Natural killer cell treated with Interleukin-12 subunit alpha and Interleukin-12 subunit beta and Interleukin-15 and Interleukin-18, amount 100 ng/mL, for 72 hours (primary cell): ENCODE results near the gene EVA1C. TPM values are rescaled to one million over a fixed set of nuclear protein-coding genes. Genes with fewer than 3 reads are reported as not detected.
A peak's percentile ranks its signal among the peaks of the same experiment; 100 is the strongest.

Experiments used
- ATAC-seq, 2 donors: fragments of 150-1000 bp; cut with Tn5 transposase in 1 of 2; sonication (Bioruptor Pico), chemical (Tn5 transposase) in 1 of 2; 2 replicates each; pipeline ENCODE4 v1.10.0; 2021
- DNase-seq: peaks from one replicate; pipeline ENCODE4 v3.0.0; 2022; ENCODE audit warnings: low spot score
- H3K27ac Mint-ChIP-seq, 2 donors: 1 replicate in 1 of 2; 2 replicates in 1 of 2; pipeline ENCODE4 v1.8.0; 2022; ENCODE audit warnings: mixed read lengths in 2 of 2, mild to moderate bottlenecking in 1 of 2, moderate library complexity in 1 of 2
- H3K27me3 Mint-ChIP-seq, 2 donors: 1 replicate in 1 of 2; 2 replicates in 1 of 2; pipeline ENCODE4 v1.8.0; 2022; ENCODE audit warnings: mixed read lengths in 2 of 2
- H3K36me3 Mint-ChIP-seq: one replicate; pipeline ENCODE4 v1.8.0; 2022; ENCODE audit warnings: mixed read lengths
- H3K4me1 Mint-ChIP-seq, 2 donors: 1 replicate in 1 of 2; 2 replicates in 1 of 2; pipeline ENCODE4 v1.8.0; 2022; ENCODE audit warnings: low read depth in 2 of 2, mixed read lengths in 2 of 2, mild to moderate bottlenecking in 1 of 2
- H3K4me3 Mint-ChIP-seq: one replicate; pipeline ENCODE4 v1.8.0; 2022; ENCODE audit warnings: mixed read lengths
- H3K9me3 Mint-ChIP-seq: 2 replicates; pipeline ENCODE4 v1.8.0; 2022; ENCODE audit warnings: mixed read lengths
- total RNA-seq, 2 donors: library from RNA; stranded (reverse); gene quantifications; one replicate each; pipeline ENCODE4 v1.2.3, GENCODE V29; 2022

Gene EVA1C
- total RNA-seq, 2 donors from 2014 or later: 1.2 to 4.7 TPM

DNA sequence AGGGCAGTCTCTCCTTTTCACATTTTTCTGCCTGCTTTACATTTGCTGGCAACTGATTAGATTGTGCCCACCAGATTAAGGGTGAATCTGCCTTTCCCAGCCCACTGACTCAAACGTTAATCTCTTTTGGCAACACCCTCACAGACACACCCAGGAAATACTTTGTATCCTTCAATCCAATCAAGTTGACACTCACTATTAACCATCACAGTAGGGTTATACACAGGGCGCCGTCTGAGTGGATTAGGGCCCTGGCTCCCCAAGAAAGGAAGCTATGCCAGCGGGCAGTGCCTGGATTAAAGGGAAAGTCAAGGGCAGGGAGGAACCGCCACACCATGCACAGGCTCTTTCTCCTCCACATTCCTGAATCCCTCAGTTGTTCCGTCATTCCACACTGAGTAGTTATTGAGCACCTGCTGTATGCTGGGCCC lies 56.2 kb downstream of the EVA1C start:
- no peak overlapping the region for H3K27ac Mint-ChIP-seq
- no peak for ATAC-seq
- no peaks in the 10 kb centered on the region for H3K36me3 Mint-ChIP-seq
- H3K9me3 Mint-ChIP-seq: no peaks in the 10 kb centered on the region
- H3K4me3 Mint-ChIP-seq: no peak overlapping the region
- no peaks in the 10 kb centered on the region for H3K27me3 Mint-ChIP-seq
- H3K4me1 Mint-ChIP-seq: no peaks in the 10 kb centered on the region
- DNase-seq: no peak

DNA sequence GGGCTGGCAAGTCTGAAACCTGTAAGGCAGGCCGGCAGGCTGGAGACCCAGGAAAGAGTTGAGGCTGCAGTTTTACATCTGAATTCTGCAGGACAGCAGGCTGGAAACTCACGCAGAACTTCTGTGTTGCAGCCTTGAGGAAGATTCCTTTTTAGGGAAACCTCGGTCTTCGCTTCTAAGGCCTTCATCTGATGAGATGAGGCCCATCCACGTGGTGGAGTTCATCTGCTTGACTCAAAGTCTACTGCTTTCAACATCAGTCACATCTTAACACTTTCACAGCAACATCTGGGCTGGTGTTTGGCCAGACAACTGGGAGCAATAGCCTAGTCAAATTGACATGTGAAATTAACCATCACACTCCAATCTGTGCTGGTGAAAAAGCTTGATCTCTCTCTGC lies 57.1 kb downstream of the EVA1C start:
- Mint-ChIP-seq H3K4me1 (no peaks in the 10 kb centered on the region), H3K36me3 (no peaks in the 10 kb centered on the region), H3K4me3 (no peak overlapping the region), H3K27me3 (no peaks in the 10 kb centered on the region), H3K27ac (no peak overlapping the region), H3K9me3 (no peaks in the 10 kb centered on the region)
- no peak for DNase-seq
- ATAC-seq: no peak

DNA sequence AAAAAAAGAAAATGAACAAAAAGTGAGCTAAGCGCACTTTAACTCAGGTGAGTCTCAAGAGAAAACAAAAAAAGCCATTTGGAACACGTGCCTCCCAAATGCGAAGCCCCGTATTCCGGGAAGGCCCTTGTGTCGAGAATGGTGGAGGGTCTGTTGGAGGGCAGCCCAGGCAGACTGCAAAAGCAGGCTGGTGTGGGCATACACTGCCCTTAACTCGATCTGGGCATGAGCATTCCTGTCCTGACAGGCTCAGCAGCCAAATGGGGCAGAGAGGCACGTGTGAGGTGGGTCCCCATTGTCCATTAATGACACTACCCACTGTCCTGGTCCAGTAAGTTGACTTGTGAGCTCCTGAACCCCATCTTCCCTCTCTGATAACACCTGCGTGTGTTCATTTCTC lies 57.7 kb downstream of the EVA1C start:
- no peaks in the 10 kb centered on the region for H3K4me1 Mint-ChIP-seq
- H3K4me3 Mint-ChIP-seq: no peak overlapping the region
- no peaks in the 10 kb centered on the region for H3K36me3 Mint-ChIP-seq
- ATAC-seq (no peak), DNase-seq (no peak)
- no peak overlapping the region for H3K27ac Mint-ChIP-seq
- H3K9me3 Mint-ChIP-seq: no peaks in the 10 kb centered on the region
- H3K27me3 Mint-ChIP-seq: no peaks in the 10 kb centered on the region

DNA sequence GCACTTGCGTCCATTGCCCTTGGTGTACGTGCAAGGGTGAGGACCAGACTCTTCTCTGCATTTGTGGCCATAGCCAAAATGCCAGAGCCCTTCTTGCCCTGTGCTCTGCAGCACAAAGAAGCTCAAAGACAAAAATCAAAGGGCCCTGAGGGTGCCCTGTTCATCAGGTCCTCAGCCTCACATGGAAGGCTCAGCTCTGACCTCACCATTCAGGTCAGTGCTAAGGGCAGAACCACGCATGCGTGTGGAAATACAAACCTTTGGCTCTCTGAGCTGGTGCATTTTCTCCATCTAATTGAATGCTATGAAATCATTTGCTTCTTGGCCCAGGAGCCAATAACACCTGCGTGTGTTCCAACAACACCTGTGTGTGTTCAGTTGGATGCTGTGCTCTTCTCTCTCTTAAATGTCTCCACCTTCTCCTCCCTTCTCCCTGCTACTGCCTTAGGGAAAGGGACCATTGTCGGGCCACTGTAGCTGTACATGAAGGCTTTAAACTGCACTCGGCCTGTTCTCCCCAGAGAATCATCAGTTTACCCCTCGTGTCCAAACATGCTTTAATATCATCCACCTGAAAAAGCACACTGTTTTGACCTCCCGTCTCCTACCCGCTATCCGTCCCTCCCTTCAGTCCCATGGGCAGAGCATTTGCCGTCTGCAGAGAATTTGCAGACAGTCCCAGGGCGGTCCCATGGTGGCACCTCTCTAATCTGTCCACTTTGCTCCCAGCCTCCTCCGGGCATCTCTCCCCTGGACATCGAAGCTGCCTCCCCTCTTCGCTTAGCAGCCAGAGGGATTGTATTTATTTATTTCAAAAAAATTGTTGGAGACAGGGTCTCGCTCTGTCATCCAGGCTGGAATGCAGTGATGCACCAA lies 60.6 kb downstream of the EVA1C start:
- no peak overlapping the region for H3K4me3 Mint-ChIP-seq
- H3K36me3 Mint-ChIP-seq: no peaks in the 10 kb centered on the region
- no peaks in the 10 kb centered on the region for H3K4me1 Mint-ChIP-seq
- ATAC-seq (no peak), DNase-seq (no peak)
- no peaks in the 10 kb centered on the region for H3K9me3 Mint-ChIP-seq
- no peaks in the 10 kb centered on the region for H3K27me3 Mint-ChIP-seq
- no peak overlapping the region for H3K27ac Mint-ChIP-seq

DNA sequence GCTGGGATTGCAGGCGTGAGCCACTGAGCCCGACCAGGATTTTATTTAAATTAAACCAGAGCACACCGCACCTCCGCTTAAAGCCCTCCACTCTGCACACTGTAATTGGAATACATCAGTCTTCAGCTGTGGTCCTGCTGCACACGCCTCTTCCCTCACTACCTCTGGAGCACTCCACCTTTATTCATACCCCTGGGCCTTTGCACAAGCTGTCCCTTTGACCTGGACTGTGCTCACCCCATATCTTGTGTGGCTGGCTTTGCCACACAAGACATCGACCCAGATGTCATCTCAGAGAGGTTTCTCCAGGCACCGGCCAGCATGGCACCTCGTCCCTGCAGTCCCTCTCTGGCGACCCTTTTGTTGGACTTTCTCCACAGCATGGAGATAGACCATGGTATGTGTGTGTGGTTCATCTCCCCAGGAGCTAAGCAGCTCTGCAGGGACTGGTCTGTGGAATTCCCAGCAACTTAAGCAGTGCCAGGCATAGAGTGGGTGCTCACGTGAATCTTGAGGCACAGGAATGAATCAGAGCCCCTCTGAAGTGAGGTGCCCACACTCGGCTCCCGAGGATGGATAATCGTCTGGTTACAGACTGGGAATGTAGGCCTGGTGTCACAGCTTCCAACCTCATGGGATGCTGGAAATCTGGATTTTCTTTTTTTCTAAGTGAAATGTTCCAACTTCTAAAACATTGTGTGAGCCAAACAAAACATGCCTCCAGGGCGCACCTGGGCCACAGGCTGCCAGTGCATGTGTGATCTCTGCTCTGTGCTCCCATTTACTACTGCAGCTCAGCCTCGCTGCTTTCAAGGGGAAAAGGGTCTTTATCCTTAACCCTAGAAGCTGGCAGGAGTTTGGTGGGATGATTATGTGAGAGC lies 61.9 kb downstream of the EVA1C start:
- Mint-ChIP-seq H3K27ac (peak overlapping the region in 1 of 2 donors; percentile 39), H3K36me3 (no peaks in the 10 kb centered on the region), H3K9me3 (no peaks in the 10 kb centered on the region), H3K4me3 (no peak overlapping the region), H3K27me3 (no peaks in the 10 kb centered on the region), H3K4me1 (peaks cover 0 to 7% of the 10 kb centered on the region in 2 donors)
- ATAC-seq (no peak), DNase-seq (no peak)

DNA sequence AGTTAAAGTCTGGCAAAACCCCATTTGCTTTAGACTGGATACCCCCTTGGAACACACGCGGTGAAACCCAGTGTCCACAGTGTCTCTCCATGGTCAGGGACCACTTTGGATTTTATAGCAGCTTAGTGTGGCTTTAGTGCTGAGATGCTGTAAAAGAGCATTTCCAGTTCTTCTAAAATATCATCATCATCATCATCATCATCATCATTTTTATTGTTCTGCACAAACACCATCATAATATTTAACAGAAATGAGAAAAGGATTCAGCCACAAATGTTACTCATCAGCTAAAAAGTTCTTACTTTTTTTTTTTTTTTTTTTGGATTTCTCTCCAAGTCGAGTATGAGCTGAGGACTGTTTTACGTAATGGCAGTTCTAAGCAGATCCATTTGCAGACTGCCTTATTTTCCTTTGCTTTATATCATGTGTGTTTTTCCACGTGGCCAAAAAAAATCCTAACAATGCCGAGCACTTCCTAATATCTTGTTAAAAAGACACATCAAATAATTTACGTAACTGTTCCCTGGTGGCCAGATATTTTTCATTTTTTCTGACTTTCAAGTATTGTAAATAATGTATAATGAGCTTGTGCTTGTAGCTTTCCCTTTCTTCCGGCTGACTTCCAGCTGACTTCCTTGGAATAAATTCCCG lies 62.8 kb downstream of the EVA1C start:
- no peaks in the 10 kb centered on the region for H3K27me3 Mint-ChIP-seq
- H3K4me3 Mint-ChIP-seq: no peak overlapping the region
- no peak for DNase-seq
- no peak for ATAC-seq
- H3K9me3 Mint-ChIP-seq: no peaks in the 10 kb centered on the region
- no peak overlapping the region for H3K27ac Mint-ChIP-seq
- H3K4me1 Mint-ChIP-seq: peaks cover 0 to 8% of the 10 kb centered on the region in 2 donors
- H3K36me3 Mint-ChIP-seq: no peaks in the 10 kb centered on the region

DNA sequence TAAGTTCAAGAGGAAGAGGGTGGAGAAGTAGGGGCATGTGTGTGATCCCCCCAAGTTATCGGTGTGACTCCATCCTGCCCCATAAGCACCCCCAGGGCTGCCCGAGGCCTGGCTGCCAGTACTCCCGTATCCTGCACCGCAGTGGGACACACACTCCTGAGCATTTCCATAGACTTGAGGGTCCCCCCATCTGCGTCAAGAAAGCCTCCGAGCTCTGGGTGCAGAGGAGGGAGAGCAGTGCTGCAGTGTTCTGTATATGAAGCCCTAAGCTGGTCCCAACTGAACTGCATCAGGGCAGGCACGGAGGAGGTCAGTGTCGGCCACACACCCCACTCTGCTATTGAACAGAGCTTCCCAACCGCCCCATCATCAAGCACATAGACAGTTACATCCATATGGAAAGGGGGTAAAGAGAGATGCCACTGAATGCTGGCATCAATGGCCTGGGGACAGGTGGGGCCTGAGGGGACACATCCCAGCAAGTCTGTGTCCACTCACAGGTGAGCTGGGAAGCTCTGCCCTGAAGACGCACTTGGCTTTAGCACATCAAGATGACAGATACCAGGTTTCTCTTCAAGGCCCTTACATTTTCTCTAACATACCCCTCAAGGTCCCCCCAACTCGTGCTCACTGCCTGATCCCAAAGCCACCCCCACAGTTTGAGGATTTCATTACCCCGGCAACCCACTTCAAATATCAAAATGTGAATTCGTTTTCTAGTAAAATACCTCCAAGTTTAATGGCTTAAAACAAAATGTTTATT lies 64.3 kb downstream of the EVA1C start:
- H3K9me3 Mint-ChIP-seq: no peaks in the 10 kb centered on the region
- ATAC-seq (no peak), DNase-seq (no peak)
- no peak overlapping the region for H3K4me3 Mint-ChIP-seq
- H3K4me1 Mint-ChIP-seq: peaks cover 2 to 11% of the 10 kb centered on the region in 2 donors
- H3K27me3 Mint-ChIP-seq: no peaks in the 10 kb centered on the region
- H3K27ac Mint-ChIP-seq: no peak overlapping the region
- H3K36me3 Mint-ChIP-seq: no peaks in the 10 kb centered on the region

DNA sequence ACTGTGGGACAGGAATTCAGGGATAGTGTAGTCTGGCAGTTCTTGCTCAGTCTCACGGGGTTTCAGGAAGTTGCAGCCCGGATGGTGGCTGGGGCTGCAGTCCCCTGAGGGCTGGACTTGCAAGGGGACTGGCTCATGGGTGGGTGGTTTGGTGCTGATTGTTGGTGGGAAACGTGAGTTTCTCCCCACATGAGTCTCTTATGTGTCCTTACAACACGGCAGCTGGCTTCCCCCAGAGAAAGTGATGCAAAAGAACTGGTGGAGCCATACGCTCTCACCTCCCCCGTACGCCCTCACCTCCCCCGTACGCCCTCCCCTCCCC lies 64.9 kb downstream of the EVA1C start:
- no peak for ATAC-seq
- Mint-ChIP-seq H3K4me3 (no peak overlapping the region), H3K9me3 (no peaks in the 10 kb centered on the region), H3K4me1 (peaks cover 7 to 17% of the 10 kb centered on the region in 2 donors), H3K27ac (no peak overlapping the region), H3K36me3 (no peaks in the 10 kb centered on the region), H3K27me3 (no peaks in the 10 kb centered on the region)
- DNase-seq: no peak

DNA sequence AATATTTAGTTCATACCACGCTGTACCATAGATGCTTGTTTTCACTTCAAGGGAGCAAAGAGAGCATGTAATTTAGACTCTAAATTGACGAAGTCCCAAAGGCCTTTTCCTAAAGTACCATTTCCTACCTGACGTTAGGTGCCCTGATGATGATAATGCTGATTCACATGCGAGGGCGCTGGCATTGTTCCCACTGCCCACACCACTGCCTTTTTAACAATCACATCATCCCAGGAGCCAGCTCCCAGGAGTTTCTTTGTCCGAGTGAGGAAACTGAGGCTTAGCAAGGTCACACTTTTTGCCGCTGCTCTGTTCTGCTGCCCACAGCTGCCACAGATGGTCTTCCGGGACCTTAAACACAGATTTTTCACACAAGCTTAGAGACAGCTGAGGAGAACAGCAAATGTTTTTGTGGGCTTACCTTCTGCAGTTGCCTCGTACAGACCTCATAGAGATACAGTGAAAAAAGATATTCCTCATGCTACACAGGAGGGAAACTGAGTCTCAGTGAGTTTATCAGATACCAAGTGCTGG lies 69.4 kb downstream of the EVA1C start:
- Mint-ChIP-seq H3K27me3 (no peaks in the 10 kb centered on the region), H3K36me3 (peaks cover 5% of the 10 kb centered on the region), H3K4me1 (peaks cover 22 to 34% of the 10 kb centered on the region in 2 donors), H3K27ac (peak overlapping the region in 1 of 2 donors; percentile 43), H3K9me3 (no peaks in the 10 kb centered on the region), H3K4me3 (no peak overlapping the region)
- no peak for ATAC-seq
- no peak for DNase-seq

DNA sequence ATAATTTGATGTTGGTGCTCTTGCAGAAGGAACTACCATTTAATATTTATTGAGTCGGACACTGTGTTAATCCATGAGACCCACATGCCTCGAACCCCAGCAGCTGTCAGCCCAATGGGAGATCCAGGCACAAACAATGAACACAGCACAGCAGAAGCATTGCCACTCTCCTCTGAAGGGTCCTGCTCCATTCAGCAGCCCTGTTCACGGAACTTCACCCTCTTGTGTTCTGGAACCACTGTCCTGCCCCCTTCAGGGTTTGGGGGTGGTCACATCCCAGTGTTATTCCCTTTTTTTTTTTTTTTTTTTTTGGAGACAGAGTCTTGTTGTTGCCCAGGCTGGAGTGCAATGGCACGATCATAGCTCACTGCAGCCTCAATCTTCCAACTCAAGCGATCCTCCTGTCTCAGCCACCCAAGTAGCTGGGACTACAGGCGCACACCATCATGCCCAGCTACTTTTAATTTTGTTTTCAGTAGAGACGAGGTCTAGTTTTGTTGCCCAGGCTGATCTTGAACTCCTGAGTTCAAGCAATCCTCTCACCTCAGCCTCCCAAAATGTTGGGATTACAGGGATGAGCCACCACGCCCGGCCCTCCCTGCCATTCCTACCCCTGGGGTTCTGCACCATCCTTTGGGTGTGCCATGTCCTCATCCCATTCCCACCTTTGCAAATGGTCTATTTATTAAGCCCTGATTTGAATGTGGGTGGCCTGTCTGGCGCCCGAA lies 70.2 kb downstream of the EVA1C start:
- peaks cover 5% of the 10 kb centered on the region for H3K36me3 Mint-ChIP-seq
- H3K4me1 Mint-ChIP-seq: peaks cover 22 to 34% of the 10 kb centered on the region in 2 donors
- no peaks in the 10 kb centered on the region for H3K9me3 Mint-ChIP-seq
- peak overlapping the region in 1 of 2 donors; percentile 43 for H3K27ac Mint-ChIP-seq
- H3K4me3 Mint-ChIP-seq: no peak overlapping the region
- H3K27me3 Mint-ChIP-seq: no peaks in the 10 kb centered on the region
- DNase-seq (no peak), ATAC-seq (no peak)

DNA sequence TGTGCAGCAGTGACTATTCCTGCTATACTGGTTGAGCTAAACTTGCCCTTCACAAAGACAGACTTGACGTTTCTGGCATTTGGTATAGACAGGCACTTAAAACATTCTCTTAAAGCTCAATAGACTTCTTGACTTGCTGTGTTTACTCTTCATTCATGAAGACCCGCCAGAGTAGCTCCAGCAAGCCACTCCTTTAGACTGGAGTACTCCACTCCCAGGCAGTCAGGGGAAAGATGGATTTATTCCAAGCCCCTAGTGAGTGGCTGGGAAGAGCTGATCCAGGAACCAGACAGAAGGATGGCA lies 70.7 kb downstream of the EVA1C start:
- ATAC-seq (no peak), DNase-seq (no peak)
- Mint-ChIP-seq H3K27ac (no peak overlapping the region), H3K4me3 (no peak overlapping the region), H3K4me1 (peaks cover 22 to 34% of the 10 kb centered on the region in 2 donors), H3K36me3 (peaks cover 5% of the 10 kb centered on the region), H3K27me3 (no peaks in the 10 kb centered on the region), H3K9me3 (no peaks in the 10 kb centered on the region)

DNA sequence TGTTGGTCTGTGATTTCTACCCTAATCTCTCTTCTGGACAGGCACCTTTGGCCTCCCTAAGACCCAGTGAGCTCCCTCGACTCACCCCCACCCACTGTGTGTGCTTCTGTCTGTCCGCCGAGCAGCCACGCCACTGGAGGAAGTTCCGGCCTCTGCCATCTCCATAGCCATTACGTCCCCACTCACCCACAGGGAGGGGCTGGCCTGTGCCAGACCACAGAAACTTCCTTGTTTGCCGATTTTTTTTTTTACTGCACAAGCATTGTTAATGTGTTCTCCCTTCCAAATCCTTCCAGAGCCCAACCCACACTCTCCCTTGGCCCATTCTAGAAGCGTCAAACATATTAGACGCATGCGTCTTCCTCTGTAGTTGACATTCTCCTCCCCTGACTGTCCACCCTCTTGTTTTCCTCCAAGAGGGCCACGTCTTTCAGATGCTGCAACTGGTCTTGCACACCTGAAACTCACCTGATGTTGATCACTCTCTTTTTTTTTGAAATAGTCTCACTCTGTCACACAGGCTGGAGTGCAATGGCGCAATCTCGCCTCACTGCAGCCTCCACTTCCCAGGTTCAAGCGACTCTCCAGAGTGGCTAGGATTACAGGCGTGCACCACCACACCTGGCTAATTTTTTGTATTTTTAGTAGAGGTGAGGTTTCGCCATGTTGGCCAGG lies 72.3 kb downstream of the EVA1C start:
- DNase-seq (no peak), ATAC-seq (no peak)
- Mint-ChIP-seq H3K27ac (peak overlapping the region in 1 of 2 donors; percentile 68), H3K27me3 (no peaks in the 10 kb centered on the region), H3K4me1 (peaks cover 22 to 26% of the 10 kb centered on the region in 2 donors), H3K9me3 (no peaks in the 10 kb centered on the region), H3K36me3 (peaks cover 5% of the 10 kb centered on the region), H3K4me3 (peak overlapping the region; percentile 41)
